Effector memory CD4-positive, alpha-beta T cell (primary cell): Measurements from ENCODE around the gene LGALS3.

Experiments
- DNase-seq, 3 donors: peaks; one replicate each; pipeline ENCODE4 v3.0.0-alpha.2; 2020
- H3K27ac ChIP-seq: 2 replicates; pipeline ENCODE4 v1.7.0; 2013; ENCODE audit warnings: mild to moderate bottlenecking, low read length, moderate library complexity; ENCODE audit not compliant: insufficient read depth, poor library complexity, severe bottlenecking
- H3K27me3 ChIP-seq: replicated peaks from 2 replicates; pipeline ENCODE4 v1.7.0; 2013; ENCODE audit warnings: mild to moderate bottlenecking, low read length; ENCODE audit not compliant: insufficient read depth, control insufficient read depth, poor library complexity, severe bottlenecking
- H3K36me3 ChIP-seq: 2 replicates; pipeline ENCODE4 v1.7.0; 2013; ENCODE audit warnings: mild to moderate bottlenecking, low read length, moderate library complexity; ENCODE audit not compliant: control insufficient read depth, insufficient read depth
- H3K4me1 ChIP-seq: 2 replicates; pipeline ENCODE4 v1.7.0; 2013; ENCODE audit warnings: low read length, mild to moderate bottlenecking; ENCODE audit not compliant: control insufficient read depth, insufficient read depth, poor library complexity, severe bottlenecking
- H3K4me3 ChIP-seq: 2 replicates; pipeline ENCODE4 v1.7.0; 2013; ENCODE audit warnings: low read length, low read depth, mild to moderate bottlenecking; ENCODE audit not compliant: insufficient read depth, poor library complexity, severe bottlenecking
- H3K9me3 ChIP-seq: 2 replicates; pipeline ENCODE4 v1.7.0; 2013; ENCODE audit warnings: mild to moderate bottlenecking, low read length, moderate library complexity; ENCODE audit not compliant: control insufficient read depth

The LGALS3 gene

DNA sequence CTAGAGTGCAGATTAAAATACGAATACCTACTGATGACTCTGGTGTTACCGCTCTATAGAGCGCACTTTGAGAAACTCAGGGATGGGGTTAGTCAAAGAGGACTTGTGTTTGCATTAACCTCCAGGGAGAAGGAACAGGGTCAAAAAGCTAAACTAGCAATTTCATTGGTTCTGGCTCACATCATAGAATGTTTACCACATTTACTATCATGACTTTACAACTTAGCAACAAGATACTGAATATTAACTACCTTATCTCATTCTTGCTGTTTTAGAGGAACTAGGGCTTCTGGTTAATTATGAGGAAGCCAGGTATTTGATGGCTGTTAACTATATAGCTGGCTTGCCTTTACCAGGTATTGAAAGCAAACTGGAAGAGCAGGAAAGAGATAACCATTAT, 12.8 kb downstream of the LGALS3 start:
- H3K4me3 ChIP-seq = no peak overlapping the region
- H3K36me3 ChIP-seq = peaks cover 4% of the 10 kb centered on the region
- H3K4me1 ChIP-seq = no peaks in the 10 kb centered on the region
- no peak for DNase-seq
- no peaks in the 10 kb centered on the region for H3K27me3 ChIP-seq
- no peaks in the 10 kb centered on the region for H3K9me3 ChIP-seq
- no peak overlapping the region for H3K27ac ChIP-seq

DNA sequence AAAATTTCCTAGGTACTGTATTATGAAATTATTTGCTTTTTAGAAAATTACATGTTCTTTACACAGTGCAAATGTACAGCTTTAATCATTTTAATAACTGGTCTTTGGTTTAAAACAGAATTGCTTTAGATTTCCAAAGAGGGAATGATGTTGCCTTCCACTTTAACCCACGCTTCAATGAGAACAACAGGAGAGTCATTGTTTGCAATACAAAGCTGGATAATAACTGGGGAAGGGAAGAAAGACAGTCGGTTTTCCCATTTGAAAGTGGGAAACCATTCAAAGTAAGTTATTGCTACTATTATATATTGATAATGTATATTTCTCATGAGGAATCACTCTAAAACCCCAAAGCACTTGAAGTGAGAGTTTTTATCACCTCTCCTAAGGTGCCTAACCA, 13.4 kb downstream of the LGALS3 start:
- no peak for DNase-seq
- no peaks in the 10 kb centered on the region for H3K27me3 ChIP-seq
- H3K27ac ChIP-seq = no peak overlapping the region
- peaks cover 4% of the 10 kb centered on the region for H3K36me3 ChIP-seq
- H3K9me3 ChIP-seq = no peaks in the 10 kb centered on the region
- no peak overlapping the region for H3K4me3 ChIP-seq
- no peaks in the 10 kb centered on the region for H3K4me1 ChIP-seq

- Histone ChIP-seq H3K4me1 (no peaks in the 10 kb centered on the region), H3K27me3 (no peaks in the 10 kb centered on the region), H3K36me3 (no peaks in the 10 kb centered on the region), H3K4me3 (no peak overlapping the region), H3K9me3 (no peaks in the 10 kb centered on the region), H3K27ac (no peak overlapping the region)
- DNase-seq = no peak
Observed at GRCh38 chr14:55146425-55146824, 17.4 kb downstream of the LGALS3 start.

- no peak for DNase-seq
- H3K9me3 ChIP-seq = no peaks in the 10 kb centered on the region
- no peaks in the 10 kb centered on the region for H3K36me3 ChIP-seq
- no peak overlapping the region for H3K4me3 ChIP-seq
- H3K27ac ChIP-seq = no peak overlapping the region
- no peaks in the 10 kb centered on the region for H3K27me3 ChIP-seq
- H3K4me1 ChIP-seq = no peaks in the 10 kb centered on the region
Observed at GRCh38 chr14:55151601-55152000, 22.5 kb downstream of the LGALS3 start.

- no peaks in the 10 kb centered on the region for H3K4me1 ChIP-seq
- no peaks in the 10 kb centered on the region for H3K9me3 ChIP-seq
- no peaks in the 10 kb centered on the region for H3K27me3 ChIP-seq
- no peak overlapping the region for H3K4me3 ChIP-seq
- no peak for DNase-seq
- no peak overlapping the region for H3K27ac ChIP-seq
- H3K36me3 ChIP-seq = no peaks in the 10 kb centered on the region
Observed at GRCh38 chr14:55152052-55152753, 23.2 kb downstream of the LGALS3 start.

DNA sequence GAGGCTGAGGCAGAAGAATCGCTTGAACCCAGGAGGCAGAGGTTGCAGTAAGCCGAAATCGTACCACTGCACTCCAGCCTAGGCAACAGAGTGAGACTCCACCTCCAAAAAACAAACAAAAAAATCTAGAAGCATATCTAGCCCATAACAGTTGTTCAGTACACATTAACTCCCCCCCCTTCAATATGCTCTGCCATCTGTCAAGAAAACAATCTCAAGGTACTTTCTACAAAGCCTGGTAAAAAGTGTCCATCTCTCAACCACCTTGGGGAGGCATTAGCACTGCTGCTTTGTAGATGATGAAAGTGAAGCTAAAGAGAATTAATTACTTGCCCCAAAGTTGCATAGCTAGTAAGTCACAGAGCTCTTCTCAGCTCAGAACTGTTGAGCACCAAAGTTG, 24.9 kb downstream of the LGALS3 start:
- H3K4me1 ChIP-seq = no peaks in the 10 kb centered on the region
- H3K27ac ChIP-seq = no peak overlapping the region
- no peak for DNase-seq
- no peaks in the 10 kb centered on the region for H3K27me3 ChIP-seq
- no peaks in the 10 kb centered on the region for H3K9me3 ChIP-seq
- H3K36me3 ChIP-seq = no peaks in the 10 kb centered on the region
- no peak overlapping the region for H3K4me3 ChIP-seq

DNA sequence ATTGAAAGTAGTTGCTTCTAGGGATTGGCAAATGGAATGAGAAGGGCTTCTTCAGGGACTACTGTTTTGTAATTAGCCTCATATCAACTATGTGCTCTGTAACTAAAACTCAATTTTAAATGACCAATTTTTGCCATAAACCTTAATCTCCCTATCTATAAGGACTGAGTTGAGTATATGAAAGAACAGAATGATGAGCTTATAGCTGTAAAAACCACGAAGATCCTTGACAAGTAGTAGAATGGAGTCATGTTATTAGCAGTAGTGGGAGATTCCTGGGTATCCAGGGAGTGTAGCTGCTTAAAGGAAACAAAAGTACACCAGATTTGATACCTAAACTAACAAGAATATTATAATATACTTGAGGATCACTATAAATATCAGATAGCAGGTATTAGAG, 28.0 kb downstream of the LGALS3 start:
- Histone ChIP-seq H3K27ac (no peak overlapping the region), H3K27me3 (no peaks in the 10 kb centered on the region), H3K4me3 (no peak overlapping the region), H3K9me3 (no peaks in the 10 kb centered on the region), H3K36me3 (no peaks in the 10 kb centered on the region), H3K4me1 (no peaks in the 10 kb centered on the region)
- no peak for DNase-seq

DNA sequence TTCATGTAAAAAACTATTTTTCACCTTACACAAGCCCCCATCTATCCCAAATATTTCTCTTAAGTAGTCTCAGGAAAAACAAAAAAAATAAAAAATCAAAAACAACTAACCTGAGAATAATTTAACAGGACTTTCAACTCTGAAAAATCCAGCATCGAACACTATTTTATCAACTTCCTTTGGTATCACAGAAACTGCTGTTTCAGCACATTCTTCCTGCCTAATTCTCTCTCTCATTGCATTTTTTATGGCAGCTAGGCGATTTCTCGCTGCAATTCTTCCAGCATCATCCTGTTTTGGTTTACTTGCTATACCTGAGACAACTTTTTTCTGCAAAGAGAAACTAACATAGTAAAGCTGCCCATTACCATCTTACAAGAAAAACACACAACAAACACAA, 29.4 kb downstream of the LGALS3 start:
- Histone ChIP-seq H3K9me3 (no peaks in the 10 kb centered on the region), H3K27me3 (no peaks in the 10 kb centered on the region), H3K27ac (no peak overlapping the region), H3K36me3 (no peaks in the 10 kb centered on the region), H3K4me1 (no peaks in the 10 kb centered on the region), H3K4me3 (no peak overlapping the region)
- DNase-seq = no peak

DNA sequence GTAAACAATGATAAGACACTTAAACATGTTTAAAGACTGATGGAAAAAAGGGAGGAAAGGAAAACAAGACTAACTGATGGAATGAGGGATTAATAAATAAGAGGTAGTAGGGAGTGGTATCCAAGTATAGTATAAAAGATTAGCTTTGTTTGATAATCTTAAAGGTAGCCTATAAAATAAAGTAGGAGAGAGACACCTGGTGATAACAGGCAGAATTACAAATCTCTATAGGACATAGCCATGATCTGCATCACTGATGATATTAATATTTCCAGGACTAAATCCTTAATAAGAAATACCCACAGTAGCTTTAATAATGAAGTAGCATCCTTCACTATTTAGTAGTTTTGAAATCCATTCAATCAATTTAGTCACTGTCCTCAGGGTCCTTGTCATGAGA, 31.9 kb downstream of the LGALS3 start:
- H3K27me3 ChIP-seq = no peaks in the 10 kb centered on the region
- H3K27ac ChIP-seq = no peak overlapping the region
- H3K4me1 ChIP-seq = no peaks in the 10 kb centered on the region
- H3K9me3 ChIP-seq = no peaks in the 10 kb centered on the region
- no peaks in the 10 kb centered on the region for H3K36me3 ChIP-seq
- no peak for DNase-seq
- no peak overlapping the region for H3K4me3 ChIP-seq

- Histone ChIP-seq H3K4me1 (no peaks in the 10 kb centered on the region), H3K27ac (no peak overlapping the region), H3K9me3 (no peaks in the 10 kb centered on the region), H3K36me3 (no peaks in the 10 kb centered on the region), H3K4me3 (no peak overlapping the region), H3K27me3 (no peaks in the 10 kb centered on the region)
- DNase-seq = no peak
Observed at GRCh38 chr14:55170526-55170925, 41.5 kb downstream of the LGALS3 start.
